Left ventricle myocardium superior (tissue), 1 donor: ENCODE results near the gene FMO2. TPM values are rescaled to one million over a fixed set of nuclear protein-coding genes. Genes with fewer than 3 reads are reported as not detected.
"Not testable (repeated sequence)": the region's sequence is repeated elsewhere in the genome, so short reads cannot be mapped to it uniquely, and the experiment has no call there.

ENCODE experiments used
- ATAC-seq: fragments of 200-7000 bp; cut with Tn5 transposase; one replicate; pipeline ENCODE4 v1.9.1; 2020; ENCODE audit warnings: mild to moderate bottlenecking, moderate library complexity
- DNase-seq: peaks from one replicate; pipeline ENCODE4 v3.0.0-alpha.2; 2020
- intact Hi-C: fragments of 100-400 bp; cut with micrococcal nuclease; formaldehyde crosslinking; loops from one replicate; pipeline ENCODE4 v1.11.0; 2022
- total RNA-seq: library from RNA; stranded (reverse); fragmentation: NEBNext Ultra II Directional; extraction: Animal tissue kit (Norgen Biotek cat#: 25700); gene quantifications from one replicate; pipeline ENCODE4 v1.2.1, GENCODE V29; 2021
- donor health status: DM: no; HTN: yes; CAD: no; lungs with severe emphysema.

Gene FMO2
- total RNA-seq, 1 donor from 2014 or later, result 53.5 TPM

GRCh38 chr1:171212607-171213351, 27.7 kb downstream of the FMO2 start:
- intact Hi-C loops, result no loop called here

GRCh38 chr1:171213559-171214454, 28.7 kb downstream of the FMO2 start:
- DNase-seq (no peak), ATAC-seq (peak; percentile 12)
- intact Hi-C loops, result no loop called here

More at GRCh38 chr1:171212607-171213351, 27.7 kb downstream of the FMO2 start:
- peak; percentile 27 for ATAC-seq
- DNase-seq, result no peak

GRCh38 chr1:171217658-171218443, 32.8 kb downstream of the FMO2 start:
- intact Hi-C loops, result no loop called here
- DNase-seq (peak; percentile 38), ATAC-seq (peak; percentile 32)

- intact Hi-C loops, result no loop called here
- ATAC-seq, result no peak
- no peak for DNase-seq
Observed at GRCh38 chr1:171218661-171219060, 33.6 kb downstream of the FMO2 start.

- no peak for DNase-seq
- ATAC-seq, result no peak
- intact Hi-C loops, result no loop called here
Observed at GRCh38 chr1:171219346-171220080, 34.4 kb downstream of the FMO2 start.

- intact Hi-C loops, result no loop called here
- DNase-seq (no peak), ATAC-seq (no peak)
Observed at GRCh38 chr1:171220081-171220420, 35.0 kb downstream of the FMO2 start.

GRCh38 chr1:171220581-171221054, 35.5 kb downstream of the FMO2 start:
- intact Hi-C loops, result no loop called here
- peak; percentile 64 for ATAC-seq
- DNase-seq, result no peak

- DNase-seq (no peak), ATAC-seq (peak; percentile 30)
- intact Hi-C loops, result no loop called here
Observed at GRCh38 chr1:171221665-171222591, 36.8 kb downstream of the FMO2 start.

GRCh38 chr1:171222936-171223335, 37.8 kb downstream of the FMO2 start:
- peak; percentile 35 for DNase-seq
- intact Hi-C loops, result no loop called here
- peak; percentile 85 for ATAC-seq

- ATAC-seq, DNase-seq, intact Hi-C loops: not testable (repeated sequence)
Observed at GRCh38 chr1:171224257-171224656, 39.2 kb downstream of the FMO2 start.

GRCh38 chr1:171226747-171227370, 41.8 kb downstream of the FMO2 start:
- intact Hi-C loops, result loop anchor here (1.0 to 2.0 kb wide), 2 partner anchors 146 to 260 kb away; no protein-coding TSS in a partner anchor
- ATAC-seq (peak; percentile 81), DNase-seq (no peak)

- no peak for DNase-seq
- intact Hi-C loops, result no loop called here
- ATAC-seq, result no peak
Observed at GRCh38 chr1:171231326-171231725, 46.2 kb downstream of the FMO2 start.

GRCh38 chr1:171233183-171233582, 48.1 kb downstream of the FMO2 start:
- ATAC-seq (no peak), DNase-seq (no peak)
- intact Hi-C loops, result no loop called here

- intact Hi-C loops, DNase-seq, ATAC-seq: not testable (repeated sequence)
Observed at GRCh38 chr1:171236231-171236630, 51.1 kb downstream of the FMO2 start.

- intact Hi-C loops, result no loop called here
- ATAC-seq, result no peak
- no peak for DNase-seq
Observed at GRCh38 chr1:171243878-171244277, 58.8 kb downstream of the FMO2 start.

GRCh38 chr1:171245458-171246064, 60.5 kb downstream of the FMO2 start:
- intact Hi-C loops, result loop anchor here (5.0 kb wide), 1 partner anchor 67 kb away; the partner anchor contains the start of gene FMO4
- DNase-seq (no peak), ATAC-seq (peak; percentile 72)

- intact Hi-C loops, result loop anchor here (5.0 kb wide), 1 partner anchor 65 kb away; the partner anchor contains the start of gene FMO4
- ATAC-seq, result no peak
- DNase-seq, result no peak
Observed at GRCh38 chr1:171247501-171247900, 62.4 kb downstream of the FMO2 start.
